CD14-positive monocyte (primary cell): ENCODE data around the gene SPTB. TPM values are rescaled to one million over a fixed set of nuclear protein-coding genes. Genes with fewer than 3 reads are reported as not detected.

Experiments used
- DNase-seq, 3 donors: peaks; one replicate each; pipeline ENCODE4 v3.0.0-alpha.2; 2011 to 2022
- H2AFZ ChIP-seq: 2 replicates; pipeline ENCODE4 v1.6.0; 2012; ENCODE audit warnings: mild to moderate bottlenecking, low read depth, low read length, inconsistent platforms; ENCODE audit not compliant: insufficient read depth, poor library complexity, severe bottlenecking
- H3K27ac ChIP-seq, 2 donors: 1 replicate in 1 of 2; 2 replicates in 1 of 2; pipeline ENCODE4 v1.5.1; 2012 to 2013; ENCODE audit warnings: low read length in 2 of 2, control low read depth in 1 of 2, inconsistent platforms in 1 of 2, low read depth in 1 of 2, mild to moderate bottlenecking in 1 of 2
- H3K27me3 ChIP-seq, 2 donors: one replicate each; pipeline versions ENCODE4 v1.6.0 to v1.6.1; 2011 to 2013; ENCODE audit warnings: low read length in 2 of 2; ENCODE audit not compliant: control insufficient read depth in 2 of 2, insufficient read depth in 2 of 2
- H3K36me3 ChIP-seq, 2 donors: replicated peaks in 1 of 2; 1 replicate in 1 of 2; 2 replicates in 1 of 2; pipeline versions ENCODE4 v1.5.1 to v1.6.1; 2012 to 2013; ENCODE audit warnings: low read length in 2 of 2, control low read depth in 1 of 2, inconsistent platforms in 1 of 2, mild to moderate bottlenecking in 1 of 2; ENCODE audit not compliant: insufficient read depth in 2 of 2, control insufficient read depth in 1 of 2
- H3K4me1 ChIP-seq, 2 donors: 1 replicate in 1 of 2; 2 replicates in 1 of 2; pipeline versions ENCODE4 v1.5.1 to v1.6.1; 2012 to 2013; ENCODE audit warnings: low read length in 2 of 2, control low read depth in 1 of 2, inconsistent platforms in 1 of 2, mild to moderate bottlenecking in 1 of 2, moderate library complexity in 1 of 2; ENCODE audit not compliant: insufficient read depth in 2 of 2, control insufficient read depth in 1 of 2
- H3K4me2 ChIP-seq: replicated peaks from 2 replicates; pipeline ENCODE3; 2012; ENCODE audit warnings: low read length, moderate library complexity, mild to moderate bottlenecking; ENCODE audit not compliant: poor library complexity, severe bottlenecking; ENCODE audit errors: extremely low read depth
- H3K4me3 ChIP-seq, 3 experiments: fragments of 200-600 bp in 1 of 3; sonication (generic) in 1 of 3; replicated peaks in 1 of 3; 1 replicate in 2 of 3; 2 replicates in 1 of 3; pipeline ENCODE4 v1.5.1; 2011 to 2013; ENCODE audit warnings: low read length in 3 of 3, mild to moderate bottlenecking in 3 of 3, control low read depth in 2 of 3, low read depth in 2 of 3, inconsistent platforms in 1 of 3, moderate library complexity in 1 of 3
- H3K79me2 ChIP-seq: 2 replicates; pipeline ENCODE4 v1.6.0; 2012; ENCODE audit warnings: mild to moderate bottlenecking, control low read depth, inconsistent platforms, low read length, moderate library complexity; ENCODE audit not compliant: insufficient read depth
- H3K9ac ChIP-seq: 2 replicates; pipeline ENCODE4 v1.6.0; 2017; ENCODE audit warnings: low read length, mild to moderate bottlenecking; ENCODE audit not compliant: insufficient read depth, poor library complexity, severe bottlenecking
- H3K9me3 ChIP-seq, 2 donors: replicated peaks in 1 of 2; 1 replicate in 1 of 2; 2 replicates in 1 of 2; pipeline versions ENCODE4 v1.5.1 to v1.6.1; 2012 to 2013; ENCODE audit warnings: low read length in 2 of 2, control low read depth in 1 of 2; ENCODE audit not compliant: control insufficient read depth in 1 of 2, insufficient read depth in 1 of 2
- H4K20me1 ChIP-seq: 2 replicates; pipeline ENCODE4 v1.6.0; 2012; ENCODE audit warnings: mild to moderate bottlenecking, low read length, control low read depth, moderate library complexity; ENCODE audit not compliant: insufficient read depth
- H3K27ac Mint-ChIP-seq, 7 donors: one replicate each; pipeline ENCODE4 v1.8.0; 2020; ENCODE audit warnings: mild to moderate bottlenecking in 7 of 7, mixed read lengths in 7 of 7, moderate library complexity in 6 of 7, inconsistent platforms in 2 of 7
- H3K27me3 Mint-ChIP-seq, 3 donors: one replicate each; pipeline ENCODE4 v1.8.0; 2021 to 2022; ENCODE audit warnings: low read depth in 3 of 3, mild to moderate bottlenecking in 3 of 3, mixed read lengths in 3 of 3, moderate library complexity in 3 of 3, inconsistent platforms in 1 of 3
- H3K36me3 Mint-ChIP-seq, 2 donors: one replicate each; pipeline ENCODE4 v1.8.0; 2020; ENCODE audit warnings: mixed read lengths in 2 of 2, inconsistent platforms in 1 of 2, mild to moderate bottlenecking in 1 of 2
- H3K4me1 Mint-ChIP-seq: one replicate; pipeline ENCODE4 v1.8.0; 2020; ENCODE audit warnings: mild to moderate bottlenecking, mixed read lengths
- H3K4me3 Mint-ChIP-seq, 2 donors: one replicate each; pipeline ENCODE4 v1.8.0; 2020; ENCODE audit warnings: mild to moderate bottlenecking in 2 of 2, mixed read lengths in 2 of 2, moderate library complexity in 1 of 2
- H3K9me3 Mint-ChIP-seq, 7 donors: one replicate each; pipeline ENCODE4 v1.8.0; 2020 to 2022; ENCODE audit warnings: mixed read lengths in 7 of 7, mild to moderate bottlenecking in 6 of 7, moderate library complexity in 6 of 7, inconsistent platforms in 2 of 7
- WGBS: methylation state at CpG from one replicate; pipeline ENCODE4 v1.1.5; 2013; ENCODE audit warnings: missing lambda C conversion rate; ENCODE audit not compliant: insufficient coverage; 5-methylcytosine and 5-hydroxymethylcytosine counted together
- intact Hi-C, 2 donors: fragments of 100-400 bp; cut with micrococcal nuclease; formaldehyde crosslinking; loops; one replicate each; pipeline versions ENCODE4 v1.15.0 to v1.15.1; 2023
- polyA plus RNA-seq, 3 donors: library from polyadenylated mRNA; depleted of rRNA in 1 of 3; unstranded in 2 of 3; stranded (reverse) in 1 of 3; fragments of 300-500 nt in 2 of 3; fragments of >200 nt in 1 of 3; fragmentation: Illumina TruSeq in 2 of 3; gene quantifications; 1 replicate in 2 of 3; 2 replicates in 1 of 3; pipeline ENCODE4 v1.2.3, GENCODE V29; 2012 to 2021
- TF ChIP-seq, protein P1 (sequence below): fragments of 200-600 bp; IDR thresholded peaks from one replicate; pipeline ENCODE4 v1.8.0; 2022; ENCODE audit warnings: antibody characterized with exemption, mild to moderate bottlenecking

The SPTB gene
- polyA plus RNA-seq, 3 donors, result not detected

GRCh38 chr14:64865992-64866391, 13.7 kb downstream of the SPTB start:
- Mint-ChIP-seq H3K27me3 (peaks cover 2 to 13% (median 8%) of the 10 kb centered on the region in 3 donors), H3K4me3 (no peak overlapping the region), H3K27ac (no peak overlapping the region), H3K9me3 (peaks cover 0 to 1% (median 0%) of the 10 kb centered on the region in 7 donors), H3K4me1 (peaks cover 7% of the 10 kb centered on the region), H3K36me3 (no peaks in the 10 kb centered on the region)
- no peaks in the 10 kb centered on the region for H3K9me3 ChIP-seq
- no peaks in the 10 kb centered on the region for H4K20me1 ChIP-seq
- no peak overlapping the region for H3K27ac ChIP-seq
- no peak overlapping the region for H3K9ac ChIP-seq
- H2AFZ ChIP-seq, result no peak overlapping the region
- H3K79me2 ChIP-seq, result no peaks in the 10 kb centered on the region
- intact Hi-C loops, result no loop called here
- no peak for DNase-seq
- no peaks in the 10 kb centered on the region for H3K27me3 ChIP-seq
- H3K36me3 ChIP-seq, result no peaks in the 10 kb centered on the region
- TF ChIP-seq, protein P1, sequence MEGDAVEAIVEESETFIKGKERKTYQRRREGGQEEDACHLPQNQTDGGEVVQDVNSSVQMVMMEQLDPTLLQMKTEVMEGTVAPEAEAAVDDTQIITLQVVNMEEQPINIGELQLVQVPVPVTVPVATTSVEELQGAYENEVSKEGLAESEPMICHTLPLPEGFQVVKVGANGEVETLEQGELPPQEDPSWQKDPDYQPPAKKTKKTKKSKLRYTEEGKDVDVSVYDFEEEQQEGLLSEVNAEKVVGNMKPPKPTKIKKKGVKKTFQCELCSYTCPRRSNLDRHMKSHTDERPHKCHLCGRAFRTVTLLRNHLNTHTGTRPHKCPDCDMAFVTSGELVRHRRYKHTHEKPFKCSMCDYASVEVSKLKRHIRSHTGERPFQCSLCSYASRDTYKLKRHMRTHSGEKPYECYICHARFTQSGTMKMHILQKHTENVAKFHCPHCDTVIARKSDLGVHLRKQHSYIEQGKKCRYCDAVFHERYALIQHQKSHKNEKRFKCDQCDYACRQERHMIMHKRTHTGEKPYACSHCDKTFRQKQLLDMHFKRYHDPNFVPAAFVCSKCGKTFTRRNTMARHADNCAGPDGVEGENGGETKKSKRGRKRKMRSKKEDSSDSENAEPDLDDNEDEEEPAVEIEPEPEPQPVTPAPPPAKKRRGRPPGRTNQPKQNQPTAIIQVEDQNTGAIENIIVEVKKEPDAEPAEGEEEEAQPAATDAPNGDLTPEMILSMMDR, result no peak
- no peak overlapping the region for H3K4me2 ChIP-seq
- no peak overlapping the region for H3K4me3 ChIP-seq
- no peaks in the 10 kb centered on the region for H3K4me1 ChIP-seq
- WGBS, result 87% methylated on average over 6 of the region's 6 CpGs

- Histone ChIP-seq H3K9me3 (no peaks in the 10 kb centered on the region), H3K27ac (no peak overlapping the region), H3K4me3 (no peak overlapping the region), H3K9ac (no peak overlapping the region), H2AFZ (no peak overlapping the region), H4K20me1 (no peaks in the 10 kb centered on the region), H3K27me3 (no peaks in the 10 kb centered on the region), H3K4me2 (no peak overlapping the region), H3K36me3 (no peaks in the 10 kb centered on the region), H3K79me2 (no peaks in the 10 kb centered on the region), H3K4me1 (no peaks in the 10 kb centered on the region)
- TF ChIP-seq, protein P1, result no peak
- WGBS, result 97% methylated on average over 3 of the region's 6 CpGs
- peaks cover 0 to 1% (median 0%) of the 10 kb centered on the region in 7 donors for H3K9me3 Mint-ChIP-seq
- DNase-seq, result no peak
- H3K27ac Mint-ChIP-seq, result no peak overlapping the region
- intact Hi-C loops, result no loop called here
- no peaks in the 10 kb centered on the region for H3K36me3 Mint-ChIP-seq
- no peak overlapping the region for H3K4me3 Mint-ChIP-seq
- peaks cover 2 to 9% (median 3%) of the 10 kb centered on the region in 3 donors for H3K27me3 Mint-ChIP-seq
- H3K4me1 Mint-ChIP-seq, result peaks cover 4% of the 10 kb centered on the region
Observed at GRCh38 chr14:64865109-64865508, 14.6 kb downstream of the SPTB start.
